HepG2 (cell line): ENCODE data around the gene FGGY. TPM values are rescaled to one million over a fixed set of nuclear protein-coding genes. Genes with fewer than 3 reads are reported as not detected.

Experiments used
- ATF3 ChIP-seq: sonication (generic); formaldehyde crosslinking; IDR thresholded peaks from 2 replicates; pipeline ENCODE4 v1.4.0; 2020; ENCODE audit warnings: missing genetic modification reagents
- CBX1 ChIP-seq: IDR thresholded peaks from one replicate; pipeline ENCODE4 v1.6.1; 2016; ENCODE audit warnings: antibody characterized with exemption, low read depth
- CENPX ChIP-seq: sonication (generic); formaldehyde crosslinking; IDR thresholded peaks from 2 replicates; pipeline ENCODE4 v1.9.0; 2021; ENCODE audit warnings: mild to moderate bottlenecking, missing genetic modification reagents, moderate library complexity
- CTCF ChIP-seq: sonication (generic); formaldehyde crosslinking; IDR thresholded peaks from 2 replicates; pipeline ENCODE4 v1.5.0; 2020; ENCODE audit warnings: mild to moderate bottlenecking, missing genetic modification reagents, moderate library complexity
- HDAC6 ChIP-seq: fragments of 200-600 bp; sonication (generic); IDR thresholded peaks from 2 replicates; pipeline ENCODE4 v1.7.0; 2017; ENCODE audit warnings: mild to moderate bottlenecking, antibody characterized with exemption, low read length, low read depth
- HNF1B ChIP-seq: sonication (generic); formaldehyde crosslinking; IDR thresholded peaks from 2 replicates; pipeline ENCODE4 v1.5.1; 2020; ENCODE audit warnings: mild to moderate bottlenecking, moderate library complexity, missing genetic modification reagents
- JUND ChIP-seq: sonication (generic); formaldehyde crosslinking; IDR thresholded peaks from 2 replicates; pipeline ENCODE4 v1.8.0; 2022; ENCODE audit warnings: mild to moderate bottlenecking, missing genetic modification reagents
- KDM2A ChIP-seq: sonication (generic); formaldehyde crosslinking; IDR thresholded peaks from 2 replicates; pipeline ENCODE4 v1.4.0; 2020; ENCODE audit warnings: low read depth, missing genetic modification reagents, borderline replicate concordance
- KLF11 ChIP-seq: IDR thresholded peaks from 2 replicates; pipeline ENCODE4 v1.6.1; 2016; ENCODE audit warnings: missing compliant biosample characterization
- MAFK ChIP-seq, 2 experiments: IDR thresholded peaks in 1 of 2; conservative IDR thresholded peaks in 1 of 2; 2 replicates each; pipeline ENCODE4 v1.6.1; 2011; ENCODE audit warnings: improper control_type of control experiment in 2 of 2, low read length in 2 of 2
- MYC ChIP-seq: sonication (generic); formaldehyde crosslinking; IDR thresholded peaks from 2 replicates; pipeline ENCODE4 v1.9.0; 2021; ENCODE audit warnings: missing genetic modification reagents, borderline replicate concordance
- POLR2AphosphoS2 ChIP-seq: IDR thresholded peaks from 2 replicates; pipeline ENCODE4 v1.6.1; 2011; ENCODE audit warnings: low read depth, low read length, improper control_type of control experiment
- RAD21 ChIP-seq: fragments of 450-650 bp; formaldehyde crosslinking; IDR thresholded peaks from 2 replicates; pipeline ENCODE4 v1.5.0; 2020; ENCODE audit warnings: mild to moderate bottlenecking
- TBP ChIP-seq: sonication (generic); formaldehyde crosslinking; IDR thresholded peaks from 2 replicates; pipeline ENCODE4 v1.5.0; 2020; ENCODE audit warnings: missing genetic modification reagents
- TGIF2 ChIP-seq: IDR thresholded peaks from 2 replicates; pipeline ENCODE4 v1.6.1; 2016; ENCODE audit warnings: control low read depth, missing compliant biosample characterization
- ZNF136 ChIP-seq: sonication (generic); formaldehyde crosslinking; IDR thresholded peaks from 2 replicates; pipeline ENCODE4 v1.8.1; 2022; ENCODE audit warnings: low read depth, mild to moderate bottlenecking, moderate library complexity, missing genetic modification reagents
- ZNF17 ChIP-seq: sonication (generic); formaldehyde crosslinking; IDR thresholded peaks from 2 replicates; pipeline ENCODE4 v1.5.0; 2020; ENCODE audit warnings: mild to moderate bottlenecking, missing genetic modification reagents
- ZNF230 ChIP-seq: sonication (generic); formaldehyde crosslinking; IDR thresholded peaks from 2 replicates; pipeline ENCODE4 v1.4.0; 2020; ENCODE audit warnings: mild to moderate bottlenecking, missing genetic modification reagents
- ZNF468 ChIP-seq: sonication (generic); formaldehyde crosslinking; IDR thresholded peaks from 2 replicates; pipeline ENCODE4 v1.8.0; 2022; ENCODE audit warnings: mild to moderate bottlenecking, moderate library complexity, missing genetic modification reagents
- ZNF510 ChIP-seq: sonication (generic); formaldehyde crosslinking; IDR thresholded peaks from 2 replicates; pipeline ENCODE4 v1.4.0; 2020; ENCODE audit warnings: low read depth, mild to moderate bottlenecking, missing genetic modification reagents
- ZNF577 ChIP-seq: sonication (generic); formaldehyde crosslinking; IDR thresholded peaks from 2 replicates; pipeline ENCODE4 v1.4.0; 2020; ENCODE audit warnings: mild to moderate bottlenecking, low read depth, missing genetic modification reagents, borderline replicate concordance
- ZNF615 ChIP-seq: sonication (generic); formaldehyde crosslinking; IDR thresholded peaks from 2 replicates; pipeline ENCODE4 v1.5.0; 2020; ENCODE audit warnings: mild to moderate bottlenecking, missing genetic modification reagents, borderline replicate concordance
- ZNF660 ChIP-seq: sonication (generic); formaldehyde crosslinking; IDR thresholded peaks from 2 replicates; pipeline ENCODE4 v1.5.1; 2020; ENCODE audit warnings: mild to moderate bottlenecking, low read depth, missing genetic modification reagents, borderline replicate concordance
- ZNF83 ChIP-seq: sonication (generic); formaldehyde crosslinking; IDR thresholded peaks from 2 replicates; pipeline ENCODE4 v1.4.0; 2020; ENCODE audit warnings: missing genetic modification reagents, mild to moderate bottlenecking, borderline replicate concordance
- ZSCAN21 ChIP-seq: sonication (generic); formaldehyde crosslinking; IDR thresholded peaks from 2 replicates; pipeline ENCODE4 v1.8.0; 2022; ENCODE audit warnings: mild to moderate bottlenecking, missing genetic modification reagents, moderate library complexity, borderline replicate concordance
- polyA plus RNA-seq, 8 experiments: library from polyadenylated mRNA; depleted of rRNA in 3 of 8; stranded (reverse) in 7 of 8; unstranded in 1 of 8; fragments of >200 nt; fragmentation: Illumina TruSeq in 4 of 8; extraction: Trizol in 4 of 8; gene quantifications; 2 replicates each; pipeline versions ENCODE4 v1.2.1 to v1.2.3, GENCODE V29; 2011 to 2016; ENCODE audit warnings: low read depth in 4 of 8, missing spikeins in 1 of 8, mixed read lengths in 1 of 8; ENCODE audit not compliant: insufficient read depth in 1 of 8
- total RNA-seq, 5 experiments: library from RNA; depleted of rRNA; stranded (reverse); fragments of >200 nt; fragmentation: Illumina TruSeq; extraction: Trizol; gene quantifications; 2 replicates each; pipeline ENCODE4 v1.2.3, GENCODE V29; 2016; ENCODE audit warnings: low read depth in 1 of 5
- TF ChIP-seq, protein P1 (sequence below): sonication (generic); formaldehyde crosslinking; IDR thresholded peaks from 2 replicates; pipeline ENCODE4 v1.4.0; 2020; ENCODE audit warnings: missing genetic modification reagents

Gene FGGY
- total and polyA plus RNA-seq, 2 of the 13 experiments (the other 11 are each of a cell fraction or from before 2014, with no cell fraction given) = 15.7 to 27.5 TPM

GRCh38 chr1:59759156-59759925 is 462.4 kb downstream of the FGGY start (continued):
- peak; percentile 65 for TF ChIP-seq KDM2A
- no peak for TF ChIP-seq CENPX (CRISPR knock-in tag)
- TF ChIP-seq POLR2AphosphoS2 = no peak
- no peak for TF ChIP-seq HDAC6
- TF ChIP-seq ZNF230 (CRISPR knock-in tag) = no peak
- no peak for TF ChIP-seq ZNF660 (CRISPR knock-in tag)
- peak; percentile 97 for TF ChIP-seq RAD21 (CRISPR knock-in tag)
- no peak for TF ChIP-seq ZSCAN21
- no peak for TF ChIP-seq ZNF510
- TF ChIP-seq CTCF (CRISPR knock-in tag) = peak; percentile 97
- TF ChIP-seq ATF3 (CRISPR knock-in tag) = no peak
- TF ChIP-seq HNF1B (CRISPR knock-in tag) = 0 out of 2 replicates have a peak, but pooled peaks have one; percentile 38
- TF ChIP-seq TBP (CRISPR knock-in tag) = no peak
- TF ChIP-seq ZNF17 (CRISPR knock-in tag) = no peak
- TF ChIP-seq TGIF2 (CRISPR knock-in tag) = no peak
- no peak for TF ChIP-seq ZNF83 (CRISPR knock-in tag)
- no peak for TF ChIP-seq ZNF468 (CRISPR knock-in tag)
- 0 out of 2 replicates have a peak, but pooled peaks have one; percentile 54 for TF ChIP-seq ZNF136 (CRISPR knock-in tag)
- no peak for TF ChIP-seq JUND
- no peak for TF ChIP-seq ZNF577 (CRISPR knock-in tag)
- no peak for TF ChIP-seq ZNF615 (CRISPR knock-in tag)
- peak; percentile 46; the same call in 1 of the 2 replicates for TF ChIP-seq MYC (CRISPR knock-in tag)
- TF ChIP-seq MAFK (conservative IDR thresholded peaks at IDR 0.05 in 1 of 2, IDR thresholded peaks at IDR 0.05 in 1 of 2; ENCODE audit: low read length in 2 of 2) = no peak
- TF ChIP-seq KLF11 (CRISPR knock-in tag) = no peak
- TF ChIP-seq CBX1 = no peak
- TF ChIP-seq, protein P1, sequence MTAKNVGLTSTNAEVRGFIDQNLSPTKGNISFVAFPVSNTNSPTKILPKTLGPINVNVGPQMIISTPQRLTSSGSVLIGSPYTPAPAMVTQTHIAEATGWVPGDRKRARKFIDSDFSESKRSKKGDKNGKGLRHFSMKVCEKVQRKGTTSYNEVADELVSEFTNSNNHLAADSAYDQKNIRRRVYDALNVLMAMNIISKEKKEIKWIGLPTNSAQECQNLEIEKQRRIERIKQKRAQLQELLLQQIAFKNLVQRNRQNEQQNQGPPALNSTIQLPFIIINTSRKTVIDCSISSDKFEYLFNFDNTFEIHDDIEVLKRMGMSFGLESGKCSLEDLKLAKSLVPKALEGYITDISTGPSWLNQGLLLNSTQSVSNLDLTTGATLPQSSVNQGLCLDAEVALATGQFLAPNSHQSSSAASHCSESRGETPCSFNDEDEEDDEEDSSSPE (CRISPR knock-in tag) = no peak
